ENCODE results near the gene POLA2.
"Not testable (repeated sequence)": the region's sequence is repeated elsewhere in the genome, so short reads cannot be mapped to it uniquely, and the experiment has no call there.

The POLA2 gene

GRCh38 chr11:65308281-65308891 lies 46.6 kb downstream of the POLA2 start:
- no peak for DNase-seq (ENCODE audit: low read depth)

GRCh38 chr11:65309006-65309405 lies 47.2 kb downstream of the POLA2 start:
- DNase-seq (ENCODE audit: low read depth), result no peak

- DNase-seq (ENCODE audit: low read depth), result no peak
Observed at GRCh38 chr11:65310215-65310614, 48.5 kb downstream of the POLA2 start.

- no peak for DNase-seq (ENCODE audit: low read depth)
Observed at GRCh38 chr11:65310736-65311135, 49.0 kb downstream of the POLA2 start.

- no peak for DNase-seq (ENCODE audit: low read depth)
Observed at GRCh38 chr11:65311170-65311678, 49.5 kb downstream of the POLA2 start.

- DNase-seq (ENCODE audit: low read depth), result peak; percentile 62
Observed at GRCh38 chr11:65314501-65315203, 52.9 kb downstream of the POLA2 start, which contains the start of gene CDC42EP2. TSS of gene CDC42EP2 (plus strand) at chr11:65314866. CDS start at chr11:65320899, 6,033 bp downstream.

GRCh38 chr11:65315204-65315865 lies 53.6 kb downstream of the POLA2 start:
- peak; percentile 63 for DNase-seq (ENCODE audit: low read depth)

- no peak for DNase-seq (ENCODE audit: low read depth)
Observed at GRCh38 chr11:65315866-65316226, 54.1 kb downstream of the POLA2 start.

- DNase-seq (ENCODE audit: low read depth), result no peak
Observed at GRCh38 chr11:65316227-65317024, 54.7 kb downstream of the POLA2 start.

GRCh38 chr11:65317025-65317786 lies 55.4 kb downstream of the POLA2 start:
- no peak for DNase-seq (ENCODE audit: low read depth)

GRCh38 chr11:65320386-65321075 lies 58.8 kb downstream of the POLA2 start:
- DNase-seq (ENCODE audit: low read depth), result no peak

- DNase-seq (ENCODE audit: low read depth), result no peak
Observed at GRCh38 chr11:65321076-65321475, 59.3 kb downstream of the POLA2 start.

- no peak for DNase-seq (ENCODE audit: low read depth)
Observed at GRCh38 chr11:65321828-65322485, 60.2 kb downstream of the POLA2 start.

- no peak for DNase-seq (ENCODE audit: low read depth)
Observed at GRCh38 chr11:65323813-65324212, 62.1 kb downstream of the POLA2 start.

- no peak for DNase-seq (ENCODE audit: low read depth)
Observed at GRCh38 chr11:65325435-65325834, 63.7 kb downstream of the POLA2 start.

- no peak for DNase-seq (ENCODE audit: low read depth)
Observed at GRCh38 chr11:65327021-65327420, 65.3 kb downstream of the POLA2 start.

- no peak for DNase-seq (ENCODE audit: low read depth)
Observed at GRCh38 chr11:65329478-65329877, 67.7 kb downstream of the POLA2 start.

GRCh38 chr11:65329944-65330403 lies 68.2 kb downstream of the POLA2 start:
- DNase-seq (ENCODE audit: low read depth), result peak; percentile 50

GRCh38 chr11:65330544-65330943 lies 68.8 kb downstream of the POLA2 start:
- no peak for DNase-seq (ENCODE audit: low read depth)

- DNase-seq (ENCODE audit: low read depth), result not testable (repeated sequence)
Observed at GRCh38 chr11:65332591-65332990, 70.8 kb downstream of the POLA2 start.

Data from activated T-helper 1 cell treated with Interleukin-2 at 50 U/mL for 16 hours (primary cell).